A549 (cell line): ENCODE data around the gene CEP83.

ENCODE experiments used
- BCL3 ChIP-seq: fragments of >200 bp; sonication (Bioruptor Twin); formaldehyde crosslinking; IDR thresholded peaks from 3 replicates; pipeline ENCODE4 v1.6.1; 2016
- BHLHE40 ChIP-seq: IDR thresholded peaks from 2 replicates; pipeline ENCODE4 v1.6.1; 2012; ENCODE audit warnings: low read depth, low read length, inconsistent platforms
- CTCF ChIP-seq: fragments of >200 bp; sonication (Bioruptor Twin); formaldehyde crosslinking; IDR thresholded peaks from 3 replicates; pipeline ENCODE4 v1.5.1; 2016
- ELK1 ChIP-seq: fragments of 150-350 bp; IDR thresholded peaks from 2 replicates; pipeline ENCODE4 v1.6.1; 2014; ENCODE audit warnings: low read depth, mild to moderate bottlenecking, low read length
- ESRRA ChIP-seq: fragments of 150-350 bp; IDR thresholded peaks from 2 replicates; pipeline ENCODE4 v1.6.1; 2014; ENCODE audit warnings: mild to moderate bottlenecking, low read length, borderline replicate concordance
- FOSL2 ChIP-seq, 2 experiments: fragments of 450-650 bp in 1 of 2; fragments of >200 bp in 1 of 2; sonication (Bioruptor Twin) in 1 of 2; formaldehyde crosslinking; IDR thresholded peaks; 2 replicates each; pipeline versions ENCODE4 v1.5.0 to v1.6.1; 2016 to 2020; ENCODE audit warnings: mild to moderate bottlenecking in 1 of 2, moderate library complexity in 1 of 2
- MAX ChIP-seq: IDR thresholded peaks from 2 replicates; pipeline ENCODE4 v1.6.1; 2012
- MAZ ChIP-seq: fragments of 150-350 bp; IDR thresholded peaks from 2 replicates; pipeline ENCODE4 v1.6.1; 2014; ENCODE audit warnings: antibody characterized with exemption, low read depth, low read length, borderline replicate concordance
- NR3C1 ChIP-seq: fragments of >200 bp; sonication (Bioruptor Twin); formaldehyde crosslinking; IDR thresholded peaks from 3 replicates; pipeline ENCODE4 v1.6.1; 2017
- POLR2A ChIP-seq: IDR thresholded peaks from 2 replicates; pipeline ENCODE4 v1.6.1; 2012; ENCODE audit warnings: mild to moderate bottlenecking, low read length
- REST ChIP-seq: fragments of 200-600 bp; sonication (generic); IDR thresholded peaks from 2 replicates; pipeline ENCODE4 v1.6.1; 2016; ENCODE audit warnings: antibody characterized with exemption, mild to moderate bottlenecking, moderate library complexity
- USF2 ChIP-seq: fragments of 450-650 bp; IDR thresholded peaks from 2 replicates; pipeline ENCODE4 v1.6.1; 2014; ENCODE audit warnings: antibody characterized with exemption

- no peak for TF ChIP-seq MAZ
- TF ChIP-seq CTCF = no peak
- no peak for TF ChIP-seq MAX
- TF ChIP-seq REST = no peak
- no peak for TF ChIP-seq ESRRA
- TF ChIP-seq POLR2A = no peak
- TF ChIP-seq BHLHE40 = no peak
- TF ChIP-seq USF2 = no peak
- no peak for TF ChIP-seq FOSL2 (IDR thresholded peaks at IDR 0.05)
- TF ChIP-seq FOSL2 (CRISPR knock-in tag; IDR thresholded peaks at IDR 0.05) = no peak
- TF ChIP-seq ELK1 = no peak
- no peak for TF ChIP-seq NR3C1
- TF ChIP-seq BCL3 = no peak
Observed at GRCh38 chr12:94318181-94318580, 141.5 kb downstream of the CEP83 start.
